ENCODE results near the gene MAGOHB.

- TF ChIP-seq CBX8 (IDR thresholded peaks at IDR 0.05), result no peak
- TF ChIP-seq MAX (IDR thresholded peaks at IDR 0.05), result no peak
Measured at GRCh38 chr12:10600988-10601387, 12.4 kb downstream of the MAGOHB start.
